Thyroid gland (tissue), 4 donors: Measurements from ENCODE around the gene SULF2.

Experiments used
- CTCF ChIP-seq, 6 experiments: fragments of 200-600 bp in 3 of 6; fragments of 450-650 bp in 3 of 6; sonication (generic) in 3 of 6; IDR thresholded peaks; one replicate each; pipeline ENCODE4 v1.5.1; 2016 to 2019; ENCODE audit warnings: antibody characterized with exemption in 6 of 6, mild to moderate bottlenecking in 2 of 6, inconsistent platforms in 1 of 6, moderate library complexity in 1 of 6
- POLR2A ChIP-seq, 2 donors: fragments of 450-650 bp; IDR thresholded peaks; one replicate each; pipeline ENCODE4 v1.6.1; 2017; ENCODE audit warnings: antibody characterized with exemption in 2 of 2, mild to moderate bottlenecking in 2 of 2, moderate library complexity in 1 of 2

- TF ChIP-seq CTCF (IDR thresholded peaks at IDR 0.05) (peak; percentile 81 to 98 (median 88)), POLR2A (IDR thresholded peaks at IDR 0.05) (no peak)
Observed at GRCh38 chr20:47663354-47664067, 121.8 kb downstream of the SULF2 start.
